Right lung (tissue), 5 donors: ENCODE data around the gene NPIPA3. TPM values are rescaled to one million over a fixed set of nuclear protein-coding genes. Genes with fewer than 3 reads are reported as not detected.
"Not testable (repeated sequence)": the region's sequence is repeated elsewhere in the genome, so short reads cannot be mapped to it uniquely, and the experiment has no call there.

Experiments used
- DNase-seq, 2 donors: peaks; one replicate each; pipeline ENCODE4 v3.0.0-alpha.2; 2013
- polyA plus RNA-seq, 5 donors: library from polyadenylated mRNA; unstranded; fragments of 120-200 nt; gene quantifications; one replicate each; pipeline versions ENCODE4 v1.2.1 to v1.2.3, GENCODE V29; 2013; ENCODE audit warnings: inconsistent platforms in 1 of 5, low replicate concordance in 1 of 5; ENCODE audit not compliant: insufficient read length in 5 of 5, insufficient read depth in 1 of 5

NPIPA3 gene
- polyA plus RNA-seq, 5 donors, result 13.2 to 29.5 (median 27.4) TPM

GRCh38 chr16:14742273-14743128 lies 39.3 kb downstream of the NPIPA3 start, which contains the start of gene NPIPA2:
NPIPA2 (plus strand) TSS chr16:14742533; CDS start chr16:14748066, 5,533 bp downstream.
- not testable (repeated sequence) for DNase-seq

- not testable (repeated sequence) for DNase-seq
These were observed 70.4 kb downstream of the NPIPA3 start for GRCh38 chr16:14773654-14774053.

DNA sequence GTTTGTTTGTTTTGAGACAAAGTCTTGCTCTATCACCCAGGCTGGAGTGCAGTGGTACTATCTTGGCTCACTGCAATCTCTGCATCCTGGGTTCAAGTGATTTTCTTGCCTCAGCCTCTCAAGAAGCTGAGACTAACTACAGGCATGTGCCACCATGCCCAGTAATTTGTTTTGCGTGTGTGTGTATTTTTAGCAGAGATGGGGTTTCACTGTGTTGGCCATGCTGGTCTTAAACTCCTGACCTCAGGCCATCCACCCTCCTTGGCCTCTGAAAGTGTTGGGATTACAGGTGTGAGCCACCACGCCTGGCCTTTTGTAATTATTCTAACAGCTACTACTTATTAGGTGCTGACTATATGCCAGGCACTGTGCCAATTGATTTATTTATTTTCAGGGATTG lies 72.4 kb downstream of the NPIPA3 start:
- not testable (repeated sequence) for DNase-seq

Other genes with a start within 250 kb of the NPIPA3 start
- gene PARN, start 73.2 kb upstream of the NPIPA3 start, polyA plus RNA-seq, result 10 to 100 TPM; 24.4 to 30.1 (median 27.3) TPM
- 10 to 100 TPM; 50.8 to 72.4 (median 67.0) TPM for gene BFAR, start 70.5 kb upstream of the NPIPA3 start, polyA plus RNA-seq
- under 1 TPM in 4 of 5 donors, not detected in 1; 0.31 to 0.69 (median 0.42) TPM for gene PLA2G10, start 9.1 kb upstream of the NPIPA3 start, polyA plus RNA-seq
- gene NPIPA2, start 39.1 kb downstream of the NPIPA3 start, polyA plus RNA-seq, result 1 to 10 TPM in 2 of 5 donors, not detected in 3; 4.4 to 7.8 TPM
- gene NOMO1, start 130.3 kb downstream of the NPIPA3 start, polyA plus RNA-seq, result 10 to 100 TPM; 58.0 to 85.6 (median 79.8) TPM
- gene NPIPA1, start 234.0 kb downstream of the NPIPA3 start, polyA plus RNA-seq, result 100 to 1,000 TPM; 101 to 182 (median 148) TPM